PC-9 (cell line): Measurements from ENCODE around the gene MAP2K5. TPM values are rescaled to one million over a fixed set of nuclear protein-coding genes. Genes with fewer than 3 reads are reported as not detected.

ENCODE experiments used
- BruUV-seq: library from RNA; stranded (reverse); fragments of 400-500 nt; replicated peaks from 2 replicates; lab custom pipeline; 2021; lab: Mats Ljungman, UMichigan
- CTCF ChIA-PET: fragments of 300-600 bp; sonication (Branson Sonifier 250); formaldehyde crosslinking; loops from one replicate; lab custom pipeline; 2022; ENCODE audit warnings: antibody characterized with exemption; lab: Charles Lee
- POLR2A ChIA-PET: fragments of 300-600 bp; sonication (Branson Sonifier 250); formaldehyde crosslinking; loops from one replicate; lab custom pipeline; 2022; ENCODE audit warnings: antibody characterized with exemption; ENCODE audit not compliant: unreplicated experiment; lab: Charles Lee
- DNase-seq, 2 experiments: peaks; one replicate each; pipeline versions ENCODE4 v3.0.0 to v3.0.0-alpha.2; 2015 to 2022; ENCODE audit warnings: mixed read lengths in 1 of 2
- H2AFZ ChIP-seq: fragments of 200-600 bp; sonication (generic); 2 replicates; pipeline ENCODE4 v1.8.1; 2017; ENCODE audit warnings: antibody characterized with exemption
- H3F3A ChIP-seq: fragments of 200-600 bp; sonication (generic); 2 replicates; pipeline ENCODE4 v1.8.1; 2017; ENCODE audit warnings: antibody characterized with exemption, mild to moderate bottlenecking, low read depth; ENCODE audit not compliant: insufficient read depth
- H3K27ac ChIP-seq: fragments of 200-600 bp; sonication (generic); 2 replicates; pipeline ENCODE4 v1.6.1; 2016; ENCODE audit warnings: mixed run types
- H3K27me3 ChIP-seq: fragments of 200-600 bp; sonication (generic); 2 replicates; pipeline ENCODE4 v1.6.1; 2016; ENCODE audit warnings: low read depth, mixed run types; ENCODE audit not compliant: insufficient read depth
- H3K36me3 ChIP-seq: fragments of 200-600 bp; sonication (generic); 2 replicates; pipeline ENCODE4 v1.6.1; 2016; ENCODE audit warnings: low read depth, mixed run types
- H3K4me1 ChIP-seq: fragments of 200-600 bp; sonication (generic); replicated peaks from 2 replicates; pipeline ENCODE4 v1.6.1; 2016; ENCODE audit warnings: mixed run types; ENCODE audit not compliant: insufficient read depth
- H3K4me2 ChIP-seq: fragments of 200-600 bp; sonication (generic); 2 replicates; pipeline ENCODE4 v1.6.1; 2017; ENCODE audit warnings: mixed run types
- H3K4me3 ChIP-seq: fragments of 200-600 bp; sonication (generic); 2 replicates; pipeline ENCODE4 v1.6.1; 2016; ENCODE audit warnings: mixed run types
- H3K79me2 ChIP-seq: fragments of 200-600 bp; sonication (generic); 2 replicates; pipeline ENCODE4 v1.6.1; 2017; ENCODE audit warnings: low read depth, mixed run types
- H3K9me2 ChIP-seq: fragments of 200-600 bp; sonication (generic); 2 replicates; pipeline ENCODE4 v1.8.1; 2017; ENCODE audit warnings: mild to moderate bottlenecking; ENCODE audit not compliant: insufficient read depth
- H3K9me3 ChIP-seq: fragments of 200-600 bp; sonication (generic); 2 replicates; pipeline ENCODE4 v1.8.1; 2016; ENCODE audit warnings: low read depth; ENCODE audit not compliant: insufficient read depth
- H4K20me1 ChIP-seq: fragments of 200-600 bp; sonication (generic); 2 replicates; pipeline ENCODE4 v1.8.1; 2017; ENCODE audit not compliant: insufficient read depth
- EZH2 ChIP-seq: fragments of 200-600 bp; sonication (generic); IDR thresholded peaks from 2 replicates; pipeline ENCODE4 v1.8.0; 2017; ENCODE audit warnings: antibody characterized with exemption, low read depth
- intact Hi-C: fragments of 100-400 bp; cut with micrococcal nuclease; formaldehyde crosslinking; loops from one replicate; pipeline ENCODE4 v1.10.0; 2022; ENCODE audit not compliant: unreplicated experiment
- total RNA-seq: library from RNA; stranded (reverse); gene quantifications from 2 replicates; pipeline ENCODE4 v1.2.3, GENCODE V29; 2021
- TF ChIP-seq, protein P1 (sequence below): fragments of 200-600 bp; sonication (generic); conservative IDR thresholded peaks from 2 replicates; pipeline ENCODE4 v1.6.1; 2017; ENCODE audit warnings: mixed run types, antibody characterized with exemption, mild to moderate bottlenecking, moderate library complexity

MAP2K5 gene
- total RNA-seq, 1 experiment from 2014 or later: 26.9 TPM

DNA sequence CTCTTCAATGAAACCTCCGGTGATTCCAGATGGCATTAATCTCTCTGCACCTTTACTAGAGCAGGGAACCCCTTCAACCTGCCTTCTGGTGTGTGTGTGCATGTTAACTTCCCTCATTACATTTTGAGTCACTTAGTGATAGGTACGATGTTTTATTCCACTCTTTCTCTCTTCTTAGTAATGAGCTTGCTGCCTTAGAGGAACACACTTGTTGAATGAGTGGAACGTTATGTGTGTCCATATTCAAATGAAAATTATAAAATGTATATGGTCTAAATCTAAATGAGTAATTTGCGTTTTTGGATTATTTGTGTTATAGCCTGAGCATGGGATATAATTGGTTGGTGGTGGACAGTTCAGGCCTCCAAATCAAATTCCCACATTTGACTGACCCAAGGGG is 12.1 kb downstream of the MAP2K5 start:
- H3K36me3 ChIP-seq: no peaks in the 10 kb centered on the region
- no peak overlapping the region for H3K27ac ChIP-seq
- TF ChIP-seq, protein P1, sequence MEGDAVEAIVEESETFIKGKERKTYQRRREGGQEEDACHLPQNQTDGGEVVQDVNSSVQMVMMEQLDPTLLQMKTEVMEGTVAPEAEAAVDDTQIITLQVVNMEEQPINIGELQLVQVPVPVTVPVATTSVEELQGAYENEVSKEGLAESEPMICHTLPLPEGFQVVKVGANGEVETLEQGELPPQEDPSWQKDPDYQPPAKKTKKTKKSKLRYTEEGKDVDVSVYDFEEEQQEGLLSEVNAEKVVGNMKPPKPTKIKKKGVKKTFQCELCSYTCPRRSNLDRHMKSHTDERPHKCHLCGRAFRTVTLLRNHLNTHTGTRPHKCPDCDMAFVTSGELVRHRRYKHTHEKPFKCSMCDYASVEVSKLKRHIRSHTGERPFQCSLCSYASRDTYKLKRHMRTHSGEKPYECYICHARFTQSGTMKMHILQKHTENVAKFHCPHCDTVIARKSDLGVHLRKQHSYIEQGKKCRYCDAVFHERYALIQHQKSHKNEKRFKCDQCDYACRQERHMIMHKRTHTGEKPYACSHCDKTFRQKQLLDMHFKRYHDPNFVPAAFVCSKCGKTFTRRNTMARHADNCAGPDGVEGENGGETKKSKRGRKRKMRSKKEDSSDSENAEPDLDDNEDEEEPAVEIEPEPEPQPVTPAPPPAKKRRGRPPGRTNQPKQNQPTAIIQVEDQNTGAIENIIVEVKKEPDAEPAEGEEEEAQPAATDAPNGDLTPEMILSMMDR: no peak
- TF ChIP-seq EZH2: no peak
- H3K9me3 ChIP-seq: no peaks in the 10 kb centered on the region
- H2AFZ ChIP-seq: no peak overlapping the region
- no peaks in the 10 kb centered on the region for H3K79me2 ChIP-seq
- no peak overlapping the region for H3K4me2 ChIP-seq
- no peaks in the 10 kb centered on the region for H3K9me2 ChIP-seq
- POLR2A ChIA-PET: no interaction called here
- no peaks in the 10 kb centered on the region for H3K27me3 ChIP-seq
- no peak for DNase-seq
- no peaks in the 10 kb centered on the region for H3K4me1 ChIP-seq
- H3K4me3 ChIP-seq: no peak overlapping the region
- no TSS peak for BruUV-seq
- intact Hi-C loops: no loop called here
- CTCF ChIA-PET: interaction anchor here (0.6 kb wide), 1 partner anchor 349 kb away, joined by 3 read pairs; no protein-coding TSS in a partner anchor
- no peaks in the 10 kb centered on the region for H3F3A ChIP-seq
- no peaks in the 10 kb centered on the region for H4K20me1 ChIP-seq

DNA sequence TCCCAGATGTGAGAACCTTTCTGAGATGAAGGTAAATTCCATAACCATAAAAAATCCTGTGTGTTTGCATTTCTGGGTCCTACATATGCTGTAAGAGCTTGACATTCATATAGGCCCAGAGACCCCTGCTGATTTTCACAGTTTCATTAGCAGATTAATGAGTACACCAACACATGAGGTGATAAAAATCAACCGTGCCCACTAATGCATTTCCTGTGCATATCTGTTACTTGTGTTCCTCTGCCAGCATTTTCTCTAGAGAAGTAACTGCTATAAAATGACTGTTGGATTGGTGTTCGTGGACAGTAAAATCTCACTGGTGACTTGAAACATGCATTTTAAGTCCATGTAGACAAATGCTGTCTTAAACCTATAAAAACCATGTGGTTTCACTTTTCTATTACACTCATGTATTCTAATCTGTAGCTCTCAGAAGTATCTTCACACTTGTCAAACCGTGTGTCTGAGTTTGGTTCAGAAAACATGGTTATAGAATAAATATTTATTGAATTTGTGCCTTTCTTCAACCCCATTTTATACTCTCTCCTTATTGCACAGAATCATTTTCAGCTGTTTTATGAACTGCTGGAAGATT is 14.6 kb downstream of the MAP2K5 start:
- no peaks in the 10 kb centered on the region for H3F3A ChIP-seq
- no peak for DNase-seq
- no peak overlapping the region for H3K27ac ChIP-seq
- no peak for TF ChIP-seq EZH2
- TF ChIP-seq, protein P1: no peak
- BruUV-seq: no TSS peak
- no peaks in the 10 kb centered on the region for H3K27me3 ChIP-seq
- H3K9me2 ChIP-seq: no peaks in the 10 kb centered on the region
- H3K4me2 ChIP-seq: no peak overlapping the region
- no peak overlapping the region for H3K4me3 ChIP-seq
- H3K9me3 ChIP-seq: no peaks in the 10 kb centered on the region
- POLR2A ChIA-PET: no interaction called here
- no peaks in the 10 kb centered on the region for H3K36me3 ChIP-seq
- intact Hi-C loops: no loop called here
- H2AFZ ChIP-seq: no peak overlapping the region
- no peaks in the 10 kb centered on the region for H4K20me1 ChIP-seq
- CTCF ChIA-PET: no interaction called here
- H3K4me1 ChIP-seq: no peaks in the 10 kb centered on the region
- H3K79me2 ChIP-seq: no peaks in the 10 kb centered on the region

DNA sequence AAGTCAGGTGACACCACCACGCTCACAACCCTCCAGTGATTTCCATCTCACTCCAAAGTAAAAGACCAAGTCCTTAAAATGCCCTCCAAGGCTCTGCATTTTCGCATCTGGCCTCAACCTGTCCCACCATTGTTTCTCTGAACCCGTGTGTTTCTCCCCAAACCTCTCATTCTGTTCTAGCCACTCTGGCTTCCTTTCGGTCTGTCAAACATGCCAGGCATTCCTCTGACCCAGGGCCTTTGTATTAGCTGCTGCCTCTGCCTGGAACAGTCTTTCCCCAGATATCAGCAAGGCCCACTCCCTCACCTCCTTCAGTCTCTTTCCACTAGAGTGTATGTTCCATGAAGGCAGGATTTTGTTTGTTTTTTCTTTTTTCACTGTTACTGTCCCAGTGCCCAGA is 16.0 kb downstream of the MAP2K5 start:
- no peak for DNase-seq
- no TSS peak for BruUV-seq
- Histone ChIP-seq H3K9me2 (no peaks in the 10 kb centered on the region), H3K27ac (no peak overlapping the region), H3K9me3 (no peaks in the 10 kb centered on the region), H2AFZ (no peak overlapping the region), H3K4me3 (no peak overlapping the region), H3K4me2 (no peak overlapping the region), H4K20me1 (no peaks in the 10 kb centered on the region), H3K36me3 (no peaks in the 10 kb centered on the region), H3F3A (no peaks in the 10 kb centered on the region), H3K4me1 (no peaks in the 10 kb centered on the region), H3K79me2 (no peaks in the 10 kb centered on the region), H3K27me3 (no peaks in the 10 kb centered on the region)
- intact Hi-C loops: no loop called here
- ChIA-PET CTCF (no interaction called here), POLR2A (no interaction called here)
- TF ChIP-seq, protein P1: no peak
- no peak for TF ChIP-seq EZH2
